Embryonic facial prominence (tissue), 1 donor: Measurements from ENCODE around the gene AMBRA1.

ENCODE experiments used
- DNase-seq: peaks from one replicate; pipeline ENCODE4 v3.0.0-alpha.2; 2016; ENCODE audit errors: extremely low spot score

AMBRA1 gene

GRCh38 chr11:46402957-46403902, 190.6 kb downstream of the AMBRA1 start:
- no peak for DNase-seq

DNA sequence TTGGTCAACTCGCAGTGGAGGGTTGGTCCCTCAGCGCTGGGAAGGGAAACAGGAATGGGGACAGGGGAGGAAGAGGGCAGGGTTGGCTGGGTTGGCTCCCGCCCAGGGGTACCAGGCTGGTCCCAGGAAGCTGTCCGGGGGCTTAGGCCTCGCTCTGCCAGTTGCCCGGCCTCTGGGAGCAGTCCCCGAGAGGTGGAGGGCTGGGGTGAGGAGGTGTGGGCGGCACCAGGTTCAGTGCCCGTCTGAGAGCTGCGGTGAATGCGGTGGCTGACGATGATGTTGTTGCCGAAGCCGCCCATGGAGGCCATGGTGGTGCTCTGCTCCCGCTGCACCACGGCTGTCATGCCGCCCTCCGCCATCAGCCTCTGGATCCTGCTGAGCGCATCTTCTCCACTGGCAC, 196.3 kb downstream of the AMBRA1 start:
- no peak for DNase-seq

GRCh38 chr11:46393759-46394158, 200.1 kb downstream of the AMBRA1 start:
- no peak for DNase-seq

- DNase-seq = no peak
Observed at GRCh38 chr11:46393231-46393616, 200.6 kb downstream of the AMBRA1 start.

DNA sequence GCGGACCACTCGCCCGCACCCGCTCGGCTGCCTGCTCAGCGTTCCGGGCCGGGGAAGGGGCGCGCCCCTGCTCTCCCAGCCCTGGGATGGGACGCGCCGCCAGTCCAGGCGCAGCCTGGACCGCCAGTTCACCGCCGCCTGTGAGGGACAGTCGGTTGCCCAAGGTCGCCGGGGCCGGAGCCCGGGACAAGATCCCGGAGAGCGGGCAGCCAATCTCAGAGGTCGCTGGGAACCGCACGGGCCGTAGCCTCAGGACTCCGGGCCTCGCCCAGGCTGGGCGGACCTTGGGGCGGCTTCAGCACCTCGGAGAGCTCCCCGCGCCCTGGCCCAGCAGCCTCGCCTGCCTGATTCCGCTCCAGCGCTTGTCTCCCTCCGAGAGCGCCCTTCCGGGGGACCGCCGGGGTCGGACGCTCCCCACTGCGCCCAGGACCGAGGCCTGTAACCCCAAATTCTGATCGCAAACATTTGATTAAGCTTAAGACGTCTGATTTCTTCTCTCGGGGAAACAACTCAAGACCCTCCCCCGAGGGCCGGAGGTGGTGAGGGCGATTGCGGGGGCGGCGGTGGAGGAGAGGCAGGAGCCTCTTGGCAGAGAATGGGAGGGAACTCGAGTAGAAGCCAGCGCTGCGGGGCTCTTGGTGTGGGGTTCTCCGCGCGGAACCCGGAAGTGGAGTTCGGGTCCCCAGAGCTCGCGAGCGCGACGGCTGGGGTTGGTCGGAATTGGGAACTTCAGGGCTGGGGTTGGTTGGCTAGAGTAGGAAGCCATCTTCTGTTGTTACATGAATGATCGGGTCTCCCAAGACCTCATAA, 201.2 kb downstream of the AMBRA1 start:
- DNase-seq = no peak

DNA sequence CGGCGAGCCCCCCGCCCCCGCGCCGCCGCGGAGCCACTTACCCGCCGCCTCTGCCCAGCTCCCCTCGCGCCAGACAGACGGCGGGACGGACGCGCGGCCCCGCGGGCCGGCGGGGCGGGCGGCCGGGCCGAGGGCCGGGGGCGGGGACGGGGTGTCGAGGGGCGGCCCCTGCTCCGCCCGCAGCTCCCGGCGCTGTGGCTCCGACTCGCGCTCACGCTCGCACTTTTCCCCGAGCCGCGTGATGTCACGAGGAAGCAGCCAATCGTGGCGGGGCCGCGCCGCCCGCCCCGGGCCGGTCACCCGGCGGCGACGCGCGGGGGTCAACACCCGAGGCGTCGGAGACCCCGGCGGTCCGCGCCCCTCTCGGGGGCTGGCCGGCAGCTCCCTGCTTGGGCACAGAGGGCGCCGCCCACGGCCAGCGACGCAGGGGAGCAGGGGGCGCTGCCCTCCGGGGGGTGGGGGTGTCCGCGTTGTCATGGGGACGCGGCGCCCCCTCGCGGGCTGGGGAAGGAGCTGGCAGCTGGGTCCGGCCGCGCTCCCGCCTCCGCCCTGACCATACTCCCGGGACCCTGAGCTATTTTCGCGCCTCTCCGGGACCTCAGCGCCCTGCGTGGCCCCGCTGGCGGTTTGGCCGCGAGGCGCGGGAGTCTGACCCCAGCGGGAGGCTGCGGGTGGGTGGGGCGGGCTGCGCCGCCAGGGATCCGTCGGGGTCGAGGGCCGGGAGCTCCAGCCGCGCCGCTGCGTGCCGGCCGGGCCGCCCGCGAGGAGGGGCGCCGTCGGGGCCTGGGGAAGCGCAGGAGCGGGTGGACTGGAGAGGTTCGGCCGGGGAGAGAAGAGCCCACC, 202.0 kb downstream of the AMBRA1 start, which contains the start of gene CHRM4:
CHRM4 (minus strand) TSS at position 199 of the 843 bp plus-strand sequence. CDS start 5,219 bp downstream, outside the sequence.
- no peak for DNase-seq

- no peak for DNase-seq
Observed at GRCh38 chr11:46391186-46391577, 202.6 kb downstream of the AMBRA1 start.

- no peak for DNase-seq
Observed at GRCh38 chr11:46390331-46391171, 203.3 kb downstream of the AMBRA1 start.

DNA sequence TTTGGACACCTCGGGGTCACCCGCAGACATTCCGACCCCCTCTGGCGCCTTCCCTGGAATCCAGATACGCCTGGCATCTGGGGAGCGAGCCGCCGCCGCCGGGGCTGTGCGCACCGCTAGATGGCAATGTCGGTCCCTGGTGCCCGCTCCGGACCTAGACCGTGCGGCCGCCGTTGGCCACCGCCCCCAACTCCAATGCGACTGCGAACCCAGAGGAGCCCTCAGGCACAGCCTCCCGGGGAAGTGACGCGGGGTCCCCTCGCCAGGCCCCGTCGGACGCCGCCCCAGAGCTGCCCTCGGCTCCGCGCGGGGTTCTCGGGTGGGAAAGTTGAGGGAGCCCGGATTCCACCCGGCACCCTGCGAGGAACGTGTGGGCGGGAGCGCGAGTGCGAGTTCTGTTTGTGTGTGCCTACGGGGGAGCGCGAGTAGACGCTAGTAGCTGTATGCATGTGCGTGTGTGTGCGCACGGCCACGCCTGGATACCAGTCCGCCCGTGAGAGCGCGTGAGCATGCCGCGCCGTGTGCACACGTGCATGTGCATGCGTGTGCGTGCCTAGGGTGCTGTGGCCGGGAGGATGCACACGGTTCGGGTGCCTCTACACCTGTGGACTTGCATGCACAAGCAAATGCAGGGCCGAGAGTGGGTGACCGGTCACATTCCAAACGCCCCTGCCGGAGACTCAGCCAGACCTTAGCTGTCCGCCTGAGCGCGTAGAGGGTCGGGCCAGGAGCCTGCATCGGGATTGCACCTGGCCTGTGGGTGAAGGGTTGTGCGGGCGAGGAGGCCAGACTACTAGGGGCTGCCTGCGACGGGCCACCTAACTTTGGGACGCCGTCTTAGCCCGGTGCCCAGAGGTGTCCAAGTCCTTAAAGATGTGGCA, 204.1 kb downstream of the AMBRA1 start:
- no peak for DNase-seq

GRCh38 chr11:46388619-46389449, 205.0 kb downstream of the AMBRA1 start:
- no peak for DNase-seq

DNA sequence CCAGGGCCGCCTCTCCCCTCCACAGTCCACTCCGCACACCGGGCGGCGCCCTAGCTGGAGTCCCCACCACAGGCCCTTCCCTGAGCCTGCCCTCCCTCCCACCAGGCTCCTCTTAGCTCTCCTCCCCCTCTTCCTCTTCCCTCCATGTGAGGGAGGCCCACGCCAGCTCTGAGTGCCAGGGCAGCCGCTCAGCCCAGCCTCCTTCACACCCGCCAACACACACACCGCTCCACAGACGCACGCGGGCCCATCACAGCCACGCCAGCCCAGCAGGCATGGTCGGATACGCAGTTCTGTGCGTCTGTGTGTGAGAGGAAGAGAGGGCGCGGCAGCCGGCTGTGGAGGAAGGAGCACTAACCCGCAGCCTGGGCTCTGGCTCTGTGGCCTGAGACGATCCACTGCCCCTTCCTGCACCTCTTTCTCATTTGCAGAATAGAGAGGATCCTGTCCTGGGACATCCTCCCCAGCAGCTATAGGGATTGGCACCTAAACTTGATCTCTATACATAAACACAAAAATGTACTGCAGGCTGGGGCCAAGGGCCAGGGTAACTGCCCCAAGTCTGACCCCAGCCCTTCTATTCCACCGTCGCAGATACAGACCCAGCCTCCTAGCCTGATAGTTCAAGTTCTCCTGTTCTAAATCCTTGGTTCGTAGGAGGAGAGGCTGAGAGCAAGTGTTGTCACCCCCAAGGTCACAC, 205.8 kb downstream of the AMBRA1 start:
- DNase-seq = no peak

DNA sequence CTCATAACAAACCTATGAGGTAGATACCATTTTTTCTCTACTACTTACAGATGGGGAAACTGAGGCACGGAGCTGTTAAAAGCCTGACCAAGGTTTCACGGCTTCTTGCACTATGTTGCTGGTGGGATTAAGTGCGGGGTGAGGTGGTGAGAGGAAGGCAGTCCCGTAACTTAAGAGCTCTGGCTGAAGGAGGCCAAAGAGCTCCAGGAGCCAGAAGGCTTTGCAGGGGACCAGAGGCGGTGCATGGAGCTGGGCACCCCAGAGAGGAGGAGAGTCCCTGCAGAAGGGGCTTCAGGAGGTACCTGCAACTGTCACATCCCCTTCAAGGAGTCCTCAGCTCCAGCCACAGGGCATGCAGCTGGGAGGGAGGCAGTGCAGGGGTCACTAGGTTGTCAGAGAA, 206.4 kb downstream of the AMBRA1 start:
- no peak for DNase-seq

DNA sequence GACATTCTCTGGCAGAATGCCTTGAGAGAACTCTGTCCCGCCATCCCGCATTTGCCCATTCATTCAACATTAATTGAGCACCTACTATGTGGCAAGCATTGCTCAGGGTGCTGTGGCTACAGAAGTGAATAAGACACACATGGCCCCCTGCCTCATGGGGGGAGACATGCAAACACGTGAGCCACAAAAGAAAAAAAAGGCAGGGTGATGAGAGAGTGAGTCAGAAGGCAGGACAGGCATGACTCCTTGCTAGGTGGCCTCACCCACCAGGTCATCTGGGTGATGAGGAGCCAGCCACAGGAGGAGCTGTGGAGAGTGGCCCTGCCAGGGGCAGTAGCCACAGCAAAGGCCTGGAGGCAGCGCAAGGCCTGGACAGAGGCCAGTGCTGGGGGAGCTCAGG, 207.1 kb downstream of the AMBRA1 start:
- no peak for DNase-seq

- no peak for DNase-seq
Observed at GRCh38 chr11:46386005-46386578, 207.7 kb downstream of the AMBRA1 start.

DNA sequence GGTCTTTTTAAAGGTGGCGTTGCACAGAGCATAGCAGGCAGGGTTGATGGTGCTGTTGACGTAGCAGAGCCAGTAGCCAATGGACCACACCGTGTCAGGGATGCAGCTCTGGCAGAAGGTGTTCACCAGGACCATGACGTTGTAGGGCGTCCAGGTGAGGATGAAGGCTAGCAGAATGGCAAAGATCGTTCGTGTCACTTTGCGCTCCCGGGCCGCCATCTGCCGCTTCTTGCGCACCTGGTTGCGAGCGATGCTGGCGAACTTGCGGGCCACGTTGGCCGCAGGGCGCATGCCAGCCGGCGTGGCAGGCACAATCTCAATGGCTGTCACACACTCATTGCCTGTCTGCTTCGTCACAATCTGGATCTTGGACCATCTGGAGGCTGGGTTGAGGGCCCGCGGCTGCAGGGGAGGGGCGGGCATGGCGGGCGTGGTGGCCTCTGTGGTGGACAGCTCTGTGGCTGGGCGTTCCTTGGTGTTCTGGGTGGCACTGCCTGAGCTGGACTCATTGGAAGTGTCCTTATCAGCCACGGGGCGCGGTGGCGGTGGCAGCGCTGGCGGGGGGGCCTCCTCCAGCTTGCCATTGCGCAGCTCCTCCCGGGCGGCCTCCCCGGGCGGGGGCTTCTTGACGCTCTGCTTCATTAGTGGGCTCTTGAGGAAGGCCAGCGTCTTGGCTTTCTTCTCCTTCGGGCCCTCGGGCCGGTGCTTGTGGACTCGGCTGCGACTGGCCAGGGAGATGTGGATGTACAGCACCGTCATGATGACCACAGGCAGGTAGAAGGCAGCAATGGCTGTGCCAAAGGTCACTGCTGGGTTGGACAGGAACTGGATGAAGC, 208.4 kb downstream of the AMBRA1 start:
- DNase-seq = no peak

DNA sequence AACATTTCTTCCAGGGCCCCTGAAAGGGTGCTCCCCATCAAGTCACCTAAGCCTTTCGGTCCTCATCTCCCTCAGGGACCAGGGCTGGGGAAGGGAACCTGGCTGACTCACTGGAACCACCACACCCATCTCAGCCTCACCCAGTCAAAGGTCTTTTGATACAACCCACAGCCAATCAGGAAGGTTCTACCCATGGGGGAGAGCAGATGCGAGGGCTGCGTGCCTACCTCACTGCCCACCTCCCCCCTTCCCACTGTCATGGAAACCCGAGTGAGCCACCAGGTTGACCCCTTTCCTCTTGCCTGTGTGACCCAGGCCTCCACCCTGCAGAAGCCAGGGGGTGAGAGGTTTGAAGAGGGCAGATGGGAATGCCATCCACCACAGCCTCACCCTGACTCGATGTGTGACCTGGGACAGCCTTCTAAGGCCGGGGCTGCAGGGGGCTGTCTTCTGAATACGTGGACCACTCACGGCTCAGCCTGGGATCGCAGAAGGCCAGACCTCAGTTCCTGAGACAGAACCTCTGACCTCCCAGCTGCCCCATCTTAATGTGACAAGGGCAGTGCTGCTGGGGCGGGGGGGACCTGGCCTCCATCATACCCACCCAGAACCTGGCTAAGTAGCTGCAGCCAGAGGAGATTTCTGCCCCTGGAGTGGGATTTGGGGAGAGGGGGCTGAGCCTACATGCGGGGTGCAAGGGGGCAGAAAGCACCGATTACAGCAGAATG, 209.7 kb downstream of the AMBRA1 start:
- DNase-seq = no peak
